GM23338 (cell line): ENCODE results near the gene ABI1. TPM values are rescaled to one million over a fixed set of nuclear protein-coding genes. Genes with fewer than 3 reads are reported as not detected.

ENCODE experiments used
- ATAC-seq: fragments of 200-7000 bp; cut with Tn5 transposase; 3 replicates; pipeline ENCODE4 v1.9.1; 2020
- DNase-seq: peaks from one replicate; pipeline ENCODE4 v3.0.0-alpha.2; 2015; ENCODE audit warnings: low spot score
- H2AFZ ChIP-seq: fragments of 200-600 bp; sonication (generic); 2 replicates; pipeline ENCODE4 v1.8.0; 2016; ENCODE audit warnings: antibody characterized with exemption, mild to moderate bottlenecking, moderate library complexity
- H3F3A ChIP-seq: fragments of 200-600 bp; sonication (generic); replicated peaks from 2 replicates; pipeline ENCODE4 v1.8.0; 2017; ENCODE audit warnings: antibody characterized with exemption, mixed run types, low read depth
- H3K27ac ChIP-seq: fragments of 200-600 bp; sonication (generic); 2 replicates; pipeline ENCODE4 v1.6.1; 2016; ENCODE audit warnings: low read depth
- H3K27me3 ChIP-seq: fragments of 200-600 bp; sonication (generic); 2 replicates; pipeline ENCODE4 v1.8.0; 2016; ENCODE audit warnings: mild to moderate bottlenecking, mixed run types, moderate library complexity; ENCODE audit not compliant: insufficient read depth
- H3K36me3 ChIP-seq: fragments of 200-600 bp; sonication (generic); 2 replicates; pipeline ENCODE4 v1.8.0; 2016; ENCODE audit warnings: mild to moderate bottlenecking; ENCODE audit not compliant: insufficient read depth
- H3K4me1 ChIP-seq: fragments of 200-600 bp; sonication (generic); 2 replicates; pipeline ENCODE4 v1.8.0; 2016; ENCODE audit warnings: mild to moderate bottlenecking, moderate library complexity; ENCODE audit not compliant: insufficient read depth
- H3K4me2 ChIP-seq: fragments of 200-600 bp; sonication (generic); 2 replicates; pipeline ENCODE4 v1.7.1; 2017; ENCODE audit warnings: mixed run types
- H3K4me3 ChIP-seq: fragments of 200-600 bp; sonication (generic); 2 replicates; pipeline ENCODE4 v1.6.1; 2016; ENCODE audit warnings: mixed run types
- H3K79me2 ChIP-seq: fragments of 200-600 bp; sonication (generic); replicated peaks from 2 replicates; pipeline ENCODE4 v1.8.0; 2017; ENCODE audit warnings: mild to moderate bottlenecking; ENCODE audit not compliant: insufficient read depth
- H3K9me2 ChIP-seq: fragments of 200-600 bp; sonication (generic); 2 replicates; pipeline ENCODE4 v1.8.0; 2017; ENCODE audit not compliant: insufficient read depth
- H4K20me1 ChIP-seq: fragments of 200-600 bp; sonication (generic); replicated peaks from 2 replicates; pipeline ENCODE4 v1.8.0; 2017; ENCODE audit warnings: mild to moderate bottlenecking; ENCODE audit not compliant: insufficient read depth
- H3K27ac Mint-ChIP-seq: 2 replicates; pipeline ENCODE4 v1.8.0; 2020; ENCODE audit warnings: inconsistent platforms, mild to moderate bottlenecking, moderate library complexity, mixed read lengths
- H3K27me3 Mint-ChIP-seq: 3 replicates; pipeline ENCODE4 v1.8.0; 2022; ENCODE audit warnings: low read depth, mild to moderate bottlenecking, moderate library complexity, mixed read lengths, inconsistent platforms; ENCODE audit not compliant: insufficient read depth, poor library complexity
- H3K36me3 Mint-ChIP-seq: 3 replicates; pipeline ENCODE4 v1.8.0; 2021; ENCODE audit warnings: low read depth, mild to moderate bottlenecking, inconsistent platforms, moderate library complexity, mixed read lengths
- H3K4me1 Mint-ChIP-seq: 3 replicates; pipeline ENCODE4 v1.8.0; 2020; ENCODE audit warnings: mild to moderate bottlenecking, inconsistent platforms, mixed read lengths
- H3K4me3 Mint-ChIP-seq: 3 replicates; pipeline ENCODE4 v1.8.0; 2021; ENCODE audit warnings: moderate library complexity, mild to moderate bottlenecking, inconsistent platforms, mixed read lengths
- H3K9me3 Mint-ChIP-seq: 3 replicates; pipeline ENCODE4 v1.8.0; 2020; ENCODE audit warnings: moderate library complexity, mild to moderate bottlenecking, inconsistent platforms, mixed read lengths
- CREB1 ChIP-seq: fragments of 250-450 bp; sonication (Bioruptor Pico); IDR thresholded peaks from 2 replicates; pipeline ENCODE4 v1.5.0; 2020; ENCODE audit warnings: low read depth, mild to moderate bottlenecking, moderate library complexity
- ETS1 ChIP-seq: IDR thresholded peaks from 2 replicates; pipeline ENCODE4 v1.6.1; 2016; ENCODE audit warnings: antibody characterized with exemption
- EZH2 ChIP-seq: fragments of 200-600 bp; sonication (generic); IDR thresholded peaks from one replicate; pipeline ENCODE4 v1.8.0; 2017; ENCODE audit warnings: antibody characterized with exemption, mild to moderate bottlenecking, low read depth; ENCODE audit not compliant: unreplicated experiment
- EZH2phosphoT487 ChIP-seq: fragments of 200-600 bp; sonication (generic); IDR thresholded peaks from one replicate; pipeline ENCODE4 v1.8.1; 2018; ENCODE audit warnings: antibody characterized with exemption; ENCODE audit not compliant: unreplicated experiment
- JUNB ChIP-seq: IDR thresholded peaks from one replicate; pipeline ENCODE4 v1.6.1; 2016; ENCODE audit warnings: antibody characterized with exemption; ENCODE audit not compliant: unreplicated experiment
- POLR2AphosphoS5 ChIP-seq: IDR thresholded peaks from 2 replicates; pipeline ENCODE4 v1.6.1; 2016; ENCODE audit warnings: antibody characterized with exemption, low read depth
- REST ChIP-seq: IDR thresholded peaks from one replicate; pipeline ENCODE4 v1.6.1; 2018; ENCODE audit warnings: antibody characterized with exemption; ENCODE audit not compliant: unreplicated experiment
- ZNF331 ChIP-seq: fragments of 250-450 bp; sonication (Bioruptor Pico); IDR thresholded peaks from 2 replicates; pipeline ENCODE4 v1.5.0; 2020; ENCODE audit warnings: low read depth, mild to moderate bottlenecking, moderate library complexity
- polyA plus RNA-seq: library from polyadenylated mRNA; unstranded; fragments of >200 nt; fragmentation: Nextera tagmentation; extraction: Ambion mirVana; gene quantifications from 2 replicates; pipeline ENCODE4 v1.2.1, GENCODE V29; 2016
- total RNA-seq: library from RNA; depleted of rRNA; stranded (reverse); fragments of >200 nt; shearing (Covaris generic); gene quantifications from 2 replicates; pipeline ENCODE4 v1.2.3, GENCODE V29; 2014
- TF ChIP-seq, protein P1 (sequence below), 2 experiments: fragments of 200-600 bp in 1 of 2; sonication (generic) in 1 of 2; conservative IDR thresholded peaks; 2 replicates each; pipeline versions ENCODE4 v1.5.1 to v1.6.1; 2016 to 2017; ENCODE audit warnings: antibody characterized with exemption in 2 of 2, low read depth in 2 of 2, mild to moderate bottlenecking in 2 of 2, moderate library complexity in 1 of 2

Gene ABI1
- total and polyA plus RNA-seq, 2 experiments from 2014 or later = 22.3 to 30.7 TPM

GRCh38 chr10:26861205-26861998 is 644 bp upstream of the ABI1 start:
- H4K20me1 ChIP-seq = peaks cover 11% of the 10 kb centered on the region; the same call in 1 of the 2 replicates
- peaks cover 38% of the 10 kb centered on the region for H3K79me2 ChIP-seq
- H3F3A ChIP-seq = no peaks in the 10 kb centered on the region
- 0 out of 2 replicates have a peak overlapping the region, but pooled peaks have one; percentile 34 for H3K4me2 ChIP-seq
- Mint-ChIP-seq H3K36me3 (no peaks in the 10 kb centered on the region), H3K4me1 (peaks cover 16% of the 10 kb centered on the region), H3K27ac (peak overlapping the region; percentile 98), H3K9me3 (no peaks in the 10 kb centered on the region), H3K4me3 (peak overlapping the region; percentile 97), H3K27me3 (peaks cover 5% of the 10 kb centered on the region)
- H2AFZ ChIP-seq = peak overlapping the region; percentile 86; the same call in 1 of the 2 replicates
- TF ChIP-seq, protein P1, sequence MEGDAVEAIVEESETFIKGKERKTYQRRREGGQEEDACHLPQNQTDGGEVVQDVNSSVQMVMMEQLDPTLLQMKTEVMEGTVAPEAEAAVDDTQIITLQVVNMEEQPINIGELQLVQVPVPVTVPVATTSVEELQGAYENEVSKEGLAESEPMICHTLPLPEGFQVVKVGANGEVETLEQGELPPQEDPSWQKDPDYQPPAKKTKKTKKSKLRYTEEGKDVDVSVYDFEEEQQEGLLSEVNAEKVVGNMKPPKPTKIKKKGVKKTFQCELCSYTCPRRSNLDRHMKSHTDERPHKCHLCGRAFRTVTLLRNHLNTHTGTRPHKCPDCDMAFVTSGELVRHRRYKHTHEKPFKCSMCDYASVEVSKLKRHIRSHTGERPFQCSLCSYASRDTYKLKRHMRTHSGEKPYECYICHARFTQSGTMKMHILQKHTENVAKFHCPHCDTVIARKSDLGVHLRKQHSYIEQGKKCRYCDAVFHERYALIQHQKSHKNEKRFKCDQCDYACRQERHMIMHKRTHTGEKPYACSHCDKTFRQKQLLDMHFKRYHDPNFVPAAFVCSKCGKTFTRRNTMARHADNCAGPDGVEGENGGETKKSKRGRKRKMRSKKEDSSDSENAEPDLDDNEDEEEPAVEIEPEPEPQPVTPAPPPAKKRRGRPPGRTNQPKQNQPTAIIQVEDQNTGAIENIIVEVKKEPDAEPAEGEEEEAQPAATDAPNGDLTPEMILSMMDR (conservative IDR thresholded peaks at IDR 0.05; ENCODE audit: low read depth in 2 of 2) = peak; percentile 52 to 72; a peak in 3 of 4 replicates
- no peak for TF ChIP-seq EZH2phosphoT487
- peak; percentile 70 for TF ChIP-seq ZNF331 (CRISPR knock-in tag)
- no peak for TF ChIP-seq REST
- peaks cover 17% of the 10 kb centered on the region for H3K4me1 ChIP-seq
- ATAC-seq (no peak), DNase-seq (no peak)
- no peak overlapping the region for H3K27ac ChIP-seq
- H3K9me2 ChIP-seq = no peaks in the 10 kb centered on the region
- no peak overlapping the region for H3K4me3 ChIP-seq
- H3K27me3 ChIP-seq = no peaks in the 10 kb centered on the region
- H3K36me3 ChIP-seq = no peaks in the 10 kb centered on the region

DNA sequence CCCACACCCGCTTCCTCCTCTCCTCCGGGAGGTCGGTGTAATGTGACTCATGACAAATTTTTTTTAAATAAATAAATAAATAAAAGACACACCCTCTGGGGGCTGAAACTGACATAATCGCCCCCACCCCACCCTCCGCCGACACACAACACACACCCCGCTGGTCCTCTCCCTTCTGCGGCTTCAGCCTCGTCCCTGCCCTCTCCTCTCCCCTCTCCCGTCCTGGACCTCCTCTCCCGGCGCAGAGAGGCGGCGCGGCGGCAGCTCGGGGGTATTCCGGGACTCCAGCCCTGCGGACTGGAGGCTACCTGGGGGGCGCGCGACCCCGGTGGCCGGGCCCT is 686 bp downstream of the ABI1 start:
- Mint-ChIP-seq H3K4me1 (peaks cover 16% of the 10 kb centered on the region), H3K27ac (0 out of 2 replicates have a peak overlapping the region, but pooled peaks have one; percentile 83)
- peak overlapping the region; percentile 52 for H2AFZ ChIP-seq
- TF ChIP-seq, protein P1 (conservative IDR thresholded peaks at IDR 0.05; ENCODE audit: low read depth in 2 of 2) = no peak
- TF ChIP-seq ZNF331 (CRISPR knock-in tag) = no peak
- no peak for TF ChIP-seq CREB1 (CRISPR knock-in tag)
- TF ChIP-seq ETS1 = no peak
- no peak for TF ChIP-seq JUNB
- TF ChIP-seq POLR2AphosphoS5 = no peak
- no peak for TF ChIP-seq EZH2

More for the DNA sequence above, 686 bp downstream of the ABI1 start:
- H4K20me1 ChIP-seq = peaks cover 20% of the 10 kb centered on the region; the same call in 1 of the 2 replicates
- peaks cover 52% of the 10 kb centered on the region for H3K79me2 ChIP-seq
- H3K36me3 ChIP-seq = no peaks in the 10 kb centered on the region
- ATAC-seq = peak; percentile 52
- peak overlapping the region; percentile 96 for H3K4me2 ChIP-seq
- no peaks in the 10 kb centered on the region for H3K9me2 ChIP-seq
- H3F3A ChIP-seq = no peaks in the 10 kb centered on the region
- H3K4me3 ChIP-seq = peak overlapping the region; percentile 92
- H3K9me3 Mint-ChIP-seq = no peaks in the 10 kb centered on the region
- H3K27me3 Mint-ChIP-seq = peaks cover 5% of the 10 kb centered on the region
- H3K4me3 Mint-ChIP-seq = peak overlapping the region; percentile 97
- peaks cover 19% of the 10 kb centered on the region for H3K4me1 ChIP-seq
- H3K27me3 ChIP-seq = no peaks in the 10 kb centered on the region
- H3K27ac ChIP-seq = peak overlapping the region; percentile 95
- peak; percentile 56 for DNase-seq
- H3K36me3 Mint-ChIP-seq = no peaks in the 10 kb centered on the region
